Measurements from ENCODE around the gene ZNF185.
"Not testable (repeated sequence)": the region's sequence is repeated elsewhere in the genome, so short reads cannot be mapped to it uniquely, and the experiment has no call there.

The ZNF185 gene

GRCh38 chrX:152895724-152896420, 2.0 kb upstream of the ZNF185 start:
- DNase-seq: no peak

GRCh38 chrX:152896450-152896849, 1.4 kb upstream of the ZNF185 start:
- no peak for DNase-seq

- DNase-seq: no peak
These were observed 575 bp downstream of the ZNF185 start for GRCh38 chrX:152898442-152898841.

GRCh38 chrX:152899111-152899873, 1.4 kb downstream of the ZNF185 start:
- DNase-seq: no peak

- DNase-seq: no peak
These were observed 2.2 kb downstream of the ZNF185 start for GRCh38 chrX:152899874-152900719.

- no peak for DNase-seq
These were observed 3.1 kb downstream of the ZNF185 start for GRCh38 chrX:152900937-152901445.

GRCh38 chrX:152901816-152902501, 4.1 kb downstream of the ZNF185 start:
- no peak for DNase-seq

- no peak for DNase-seq
These were observed 4.6 kb downstream of the ZNF185 start for GRCh38 chrX:152902502-152902820.

GRCh38 chrX:152903589-152903988, 5.7 kb downstream of the ZNF185 start:
- DNase-seq: no peak

GRCh38 chrX:152904151-152905080, 6.5 kb downstream of the ZNF185 start:
- DNase-seq: no peak

- DNase-seq: no peak
These were observed 7.2 kb downstream of the ZNF185 start for GRCh38 chrX:152905081-152905420.

GRCh38 chrX:152907084-152907651, 9.3 kb downstream of the ZNF185 start:
- DNase-seq: no peak

- DNase-seq: no peak
These were observed 10.6 kb downstream of the ZNF185 start for GRCh38 chrX:152908486-152908885.

GRCh38 chrX:152910018-152910417, 12.2 kb downstream of the ZNF185 start:
- not testable (repeated sequence) for DNase-seq

- no peak for DNase-seq
These were observed 14.2 kb downstream of the ZNF185 start for GRCh38 chrX:152912106-152912505.

- no peak for DNase-seq
These were observed 14.8 kb downstream of the ZNF185 start for GRCh38 chrX:152912641-152913040.

GRCh38 chrX:152913346-152913745, 15.5 kb downstream of the ZNF185 start:
- DNase-seq: no peak

GRCh38 chrX:152913910-152914309, 16.0 kb downstream of the ZNF185 start:
- DNase-seq: no peak

GRCh38 chrX:152915541-152916241, 17.8 kb downstream of the ZNF185 start:
- no peak for DNase-seq

GRCh38 chrX:152917656-152918579, 20.1 kb downstream of the ZNF185 start:
- no peak for DNase-seq

Data from NCI-H2107 (cell line).